NCI-H2171 (cell line): Measurements from ENCODE around the gene CIAPIN1.

ENCODE experiments used
- DNase-seq: peaks from one replicate; lab custom pipeline; 2025; lab: John Stamatoyannopoulos, UW

Gene CIAPIN1

GRCh38 chr16:57382535-57383275 lies 64.5 kb downstream of the CIAPIN1 start:
- DNase-seq = no peak

- DNase-seq = no peak
Measured at GRCh38 chr16:57381791-57382534, 65.2 kb downstream of the CIAPIN1 start.

- no peak for DNase-seq
Measured at GRCh38 chr16:57380671-57381462, 66.3 kb downstream of the CIAPIN1 start.

- DNase-seq = no peak
Measured at GRCh38 chr16:57379579-57379978, 67.6 kb downstream of the CIAPIN1 start.
